GM18507 (cell line): ENCODE measurements around the gene WDR90.
A peak's percentile ranks its signal among the peaks of the same experiment; 100 is the strongest.

Source experiments
- DNase-seq: peaks from one replicate; pipeline ENCODE4 v3.0.0; 2011; ENCODE audit warnings: low read depth; ENCODE audit not compliant: insufficient read length; ENCODE audit errors: extremely low spot score
- FAIRE-seq: peaks from 2 replicates; lab custom pipeline; 2011; peaks lifted over from hg19 to GRCh38; lab: Jason Lieb, UNC

The WDR90 gene

DNA sequence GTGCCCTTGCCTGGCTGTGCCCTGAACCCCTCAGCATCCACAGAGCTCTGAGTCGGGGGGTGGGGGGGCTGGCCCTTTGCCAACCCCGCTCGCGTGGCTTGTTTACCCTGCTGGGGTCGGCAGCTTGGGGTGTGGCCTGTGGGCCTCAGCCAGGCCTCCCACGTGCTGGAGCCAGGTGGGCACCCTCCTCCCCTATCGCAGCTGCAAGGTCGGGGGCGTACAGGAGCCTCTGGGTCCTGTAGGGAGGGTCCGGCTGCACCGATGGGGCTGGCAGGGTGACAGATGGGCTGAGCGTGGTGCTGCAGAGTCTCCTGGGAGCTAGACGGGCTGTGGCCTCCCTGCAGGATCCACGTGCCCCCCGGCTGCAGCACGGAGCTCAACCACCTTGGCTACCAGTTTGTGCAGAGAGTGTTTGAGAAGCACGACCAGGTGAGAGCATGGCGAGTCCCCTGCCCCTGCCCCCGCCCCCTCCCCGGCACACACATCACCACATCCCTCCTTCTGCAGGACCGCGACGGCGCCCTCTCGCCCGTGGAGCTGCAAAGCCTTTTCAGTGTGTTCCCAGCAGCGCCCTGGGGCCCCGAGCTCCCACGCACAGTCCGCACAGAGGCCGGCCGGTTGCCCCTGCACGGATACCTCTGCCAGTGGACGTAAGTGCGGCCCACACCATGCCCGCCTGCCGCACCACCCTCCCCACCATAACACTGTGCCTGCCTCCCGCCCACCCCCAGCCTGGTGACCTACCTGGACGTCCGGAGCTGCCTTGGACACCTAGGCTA is 22.4 kb downstream of the WDR90 start:
- no peak for FAIRE-seq
- DNase-seq, result no peak

DNA sequence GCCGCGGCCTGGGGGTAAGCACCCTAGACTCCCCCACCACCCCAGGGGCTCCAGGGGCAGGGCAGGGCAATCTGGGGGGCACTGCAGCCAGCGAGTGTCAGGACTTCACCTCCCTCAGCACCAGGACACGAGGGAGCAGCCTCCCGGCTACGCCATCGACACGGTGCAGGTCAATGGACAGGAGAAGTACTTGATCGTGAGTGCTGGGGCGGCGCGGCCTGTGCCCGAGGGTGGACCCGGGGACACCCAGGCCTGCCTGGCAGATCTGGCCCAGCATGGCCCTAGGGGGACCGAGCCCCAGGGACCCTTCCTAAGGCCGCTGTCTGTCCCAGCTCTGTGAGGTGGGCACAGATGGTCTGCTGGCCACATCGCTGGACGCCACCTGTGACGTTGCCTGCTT is 23.2 kb downstream of the WDR90 start:
- no peak for FAIRE-seq
- DNase-seq, result no peak

DNA sequence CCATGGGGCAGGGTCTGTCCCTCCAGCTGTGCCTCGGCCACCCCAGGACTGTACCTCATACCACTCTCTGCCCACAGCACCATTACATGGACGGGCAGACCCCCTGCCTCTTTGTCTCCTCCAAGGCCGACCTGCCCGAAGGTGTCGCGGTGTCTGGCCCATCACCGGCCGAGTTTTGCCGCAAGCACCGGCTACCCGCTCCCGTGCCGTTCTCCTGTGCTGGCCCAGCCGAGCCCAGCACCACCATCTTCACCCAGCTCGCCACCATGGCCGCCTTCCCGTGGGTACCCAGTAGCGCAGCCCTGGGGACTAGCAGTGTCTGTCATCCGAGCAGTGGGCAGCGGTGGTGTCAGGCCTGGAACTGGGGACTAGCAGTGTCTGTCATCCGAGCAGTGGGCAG is 23.7 kb downstream of the WDR90 start:
- DNase-seq (no peak), FAIRE-seq (no peak)

DNA sequence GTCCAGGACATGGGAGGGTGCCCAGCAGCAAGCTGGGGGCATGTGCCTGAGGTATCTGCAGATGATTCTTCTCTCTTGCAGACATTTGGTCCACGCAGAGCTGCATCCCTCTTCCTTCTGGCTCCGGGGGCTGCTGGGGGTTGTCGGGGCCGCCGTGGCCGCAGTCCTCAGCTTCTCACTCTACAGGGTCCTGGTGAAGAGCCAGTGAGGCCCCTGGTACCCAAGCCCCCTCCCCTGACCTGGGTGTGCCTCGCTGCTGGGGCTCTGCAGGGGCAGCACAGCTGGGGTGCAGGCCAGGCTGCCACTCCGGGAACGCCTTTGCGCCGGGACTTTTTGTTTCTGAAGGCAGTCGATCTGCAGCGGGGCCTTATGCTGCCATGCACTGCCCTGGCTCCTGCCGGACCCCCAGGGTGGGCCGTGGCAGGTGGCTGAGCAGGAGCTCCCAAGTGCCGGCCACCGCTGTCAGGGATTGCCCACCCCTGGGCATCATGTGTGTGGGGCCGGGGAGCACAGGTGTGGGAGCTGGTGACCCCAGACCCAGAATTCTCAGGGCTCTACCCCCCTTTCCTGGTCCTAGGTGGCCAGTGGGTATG is 24.3 kb downstream of the WDR90 start:
- FAIRE-seq (no peak), DNase-seq (no peak)

DNA sequence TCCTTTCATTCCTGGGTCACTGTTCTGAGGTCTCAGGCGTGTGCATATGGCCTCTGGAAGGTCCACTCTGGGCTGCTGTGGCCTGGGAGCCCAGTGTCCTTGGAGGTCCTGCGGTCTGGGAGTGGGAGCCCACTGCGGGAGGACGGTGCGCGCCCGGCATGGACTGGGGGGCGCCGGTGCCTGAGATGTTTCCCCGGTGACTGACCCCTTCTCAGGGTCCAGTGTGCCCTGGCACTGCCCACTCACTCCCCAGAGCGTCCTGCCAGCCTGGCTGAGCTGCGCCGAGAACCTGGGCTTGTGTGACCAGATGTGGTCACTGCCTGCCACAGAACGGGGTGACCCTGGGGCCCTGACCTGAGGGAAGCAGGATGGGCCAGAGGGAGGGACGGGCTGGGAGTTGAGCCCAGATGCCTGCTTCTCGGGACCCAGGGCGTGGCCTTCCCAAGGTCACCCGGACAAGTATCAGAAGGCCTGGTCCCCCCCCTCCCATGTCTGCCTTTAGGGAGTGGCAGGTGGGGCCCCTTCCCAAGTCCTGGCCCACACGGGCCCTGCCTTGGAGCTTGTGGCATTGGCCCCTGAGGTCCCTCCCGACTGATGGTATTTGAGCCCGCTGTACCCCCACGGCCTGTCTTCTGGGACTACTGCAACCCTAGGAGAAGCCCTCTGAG is 25.2 kb downstream of the WDR90 start:
- FAIRE-seq (no peak), DNase-seq (no peak)

- no peak for DNase-seq
These were observed 26.1 kb downstream of the WDR90 start, which contains the start of gene RHBDL1 for GRCh38 chr16:674968-675883. RHBDL1 (plus strand) TSS chr16:675671; CDS start chr16:675791, 120 bp downstream.

GRCh38 chr16:675884-676564 is 26.9 kb downstream of the WDR90 start:
- FAIRE-seq (no peak), DNase-seq (no peak)

More at GRCh38 chr16:674968-675883, 26.1 kb downstream of the WDR90 start, which contains the start of gene RHBDL1:
- no peak for FAIRE-seq

DNA sequence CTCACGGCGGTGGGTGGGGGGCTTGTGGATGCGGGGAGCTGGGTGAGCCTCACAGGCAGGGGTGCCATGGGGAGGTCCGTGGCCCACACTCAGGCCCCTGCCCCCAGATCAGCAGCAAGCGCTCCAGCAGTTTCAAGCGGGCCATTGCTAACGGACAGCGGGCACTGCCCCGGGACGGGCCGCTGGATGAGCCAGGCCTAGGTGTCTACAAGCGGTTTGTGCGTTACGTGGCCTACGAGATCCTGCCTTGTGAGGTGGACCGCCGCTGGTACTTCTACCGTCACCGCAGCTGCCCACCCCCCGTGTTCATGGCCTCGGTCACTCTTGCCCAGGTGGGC is 27.4 kb downstream of the WDR90 start:
- FAIRE-seq (no peak), DNase-seq (no peak)

DNA sequence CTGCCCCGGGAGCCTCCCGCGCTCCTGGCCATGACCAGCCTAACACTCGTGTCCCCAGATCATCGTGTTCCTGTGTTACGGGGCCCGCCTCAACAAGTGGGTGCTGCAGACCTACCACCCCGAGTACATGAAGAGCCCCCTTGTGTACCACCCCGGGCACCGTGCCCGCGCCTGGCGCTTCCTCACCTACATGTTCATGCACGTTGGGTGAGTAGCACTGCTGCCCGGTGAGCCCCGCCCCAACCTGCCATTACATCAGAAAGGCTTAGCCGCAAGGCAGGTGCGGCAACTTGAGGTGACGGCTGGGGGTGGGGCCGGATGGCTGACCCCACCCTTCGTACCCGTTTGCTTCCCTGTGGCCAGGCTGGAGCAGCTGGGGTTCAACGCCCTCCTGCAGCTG is 27.7 kb downstream of the WDR90 start:
- no peak for DNase-seq
- no peak for FAIRE-seq

DNA sequence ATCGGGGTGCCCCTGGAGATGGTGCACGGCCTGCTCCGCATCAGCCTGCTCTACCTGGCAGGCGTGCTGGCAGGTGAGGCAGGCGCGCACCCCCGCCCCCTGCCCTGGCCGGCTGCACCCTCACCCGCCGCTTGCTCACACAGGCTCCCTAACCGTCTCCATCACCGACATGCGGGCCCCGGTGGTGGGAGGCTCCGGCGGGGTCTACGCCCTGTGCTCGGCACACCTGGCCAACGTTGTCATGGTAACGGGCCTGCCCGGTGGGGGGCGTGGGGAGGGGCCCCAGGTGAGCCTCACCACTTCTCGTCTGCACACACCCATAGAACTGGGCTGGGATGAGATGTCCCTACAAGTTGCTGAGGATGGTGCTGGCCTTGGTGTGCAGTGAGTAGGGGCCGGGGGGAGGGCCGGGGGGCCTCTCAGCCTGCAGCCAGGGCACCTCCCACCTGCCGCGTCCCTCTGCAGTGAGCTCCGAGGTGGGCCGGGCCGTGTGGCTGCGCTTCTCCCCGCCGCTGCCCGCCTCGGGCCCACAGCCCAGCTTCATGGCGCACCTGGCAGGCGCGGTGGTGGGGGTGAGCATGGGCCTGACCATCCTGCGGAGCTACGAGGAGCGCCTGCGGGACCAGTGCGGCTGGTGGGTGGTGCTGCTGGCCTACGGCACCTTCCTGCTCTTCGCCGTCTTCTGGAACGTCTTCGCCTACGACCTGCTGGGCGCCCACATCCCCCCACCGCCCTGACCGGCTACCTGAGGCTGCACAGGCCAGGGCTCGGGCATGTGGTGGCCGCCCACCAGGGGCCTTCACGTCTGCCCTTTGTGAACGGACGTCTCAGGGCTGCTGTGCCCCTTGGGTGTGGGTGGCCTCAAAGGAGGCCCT is 28.4 kb downstream of the WDR90 start:
- DNase-seq, result no peak
- FAIRE-seq, result no peak

DNA sequence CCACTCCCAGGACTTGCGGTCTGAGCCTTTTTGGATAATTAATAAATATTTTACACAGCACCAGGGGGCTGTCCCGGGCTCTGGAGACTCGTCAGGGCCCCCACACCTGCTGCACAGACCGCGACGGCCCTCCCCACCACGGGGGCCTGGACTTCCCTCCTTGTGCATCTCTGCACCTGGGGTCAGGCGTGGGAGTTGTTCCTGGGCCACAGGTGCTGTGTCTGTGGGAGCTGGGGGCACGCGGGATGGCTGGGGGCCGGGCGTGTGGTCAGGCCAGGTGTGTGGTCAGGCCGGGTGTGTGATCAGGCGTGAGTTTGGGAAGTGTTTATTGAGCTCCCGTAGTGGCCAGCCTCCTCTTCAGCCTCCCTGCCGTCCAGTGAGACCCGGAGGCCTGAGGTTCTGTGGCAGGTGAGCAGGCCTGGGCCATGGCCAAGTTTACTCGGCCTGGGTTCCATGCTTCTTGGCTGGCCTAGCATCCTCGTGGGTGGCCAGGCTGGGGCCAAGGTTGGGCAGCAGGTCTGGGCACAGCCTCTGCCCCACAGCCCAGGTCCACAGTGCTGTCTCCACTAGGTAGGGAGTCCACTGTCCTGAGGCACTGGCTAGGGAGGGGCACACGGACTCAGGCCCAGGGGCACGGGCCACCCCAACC is 29.2 kb downstream of the WDR90 start:
- FAIRE-seq, result no peak
- DNase-seq, result no peak

GRCh38 chr16:678858-679813 is 30.0 kb downstream of the WDR90 start:
- DNase-seq, result no peak
- FAIRE-seq, result no peak

- FAIRE-seq, result peak; percentile 73
These were observed 30.9 kb downstream of the WDR90 start, which contains the start of gene STUB1 for GRCh38 chr16:679814-680624. STUB1 (plus strand) TSS chr16:680410; CDS start chr16:680526, 116 bp downstream.

DNA sequence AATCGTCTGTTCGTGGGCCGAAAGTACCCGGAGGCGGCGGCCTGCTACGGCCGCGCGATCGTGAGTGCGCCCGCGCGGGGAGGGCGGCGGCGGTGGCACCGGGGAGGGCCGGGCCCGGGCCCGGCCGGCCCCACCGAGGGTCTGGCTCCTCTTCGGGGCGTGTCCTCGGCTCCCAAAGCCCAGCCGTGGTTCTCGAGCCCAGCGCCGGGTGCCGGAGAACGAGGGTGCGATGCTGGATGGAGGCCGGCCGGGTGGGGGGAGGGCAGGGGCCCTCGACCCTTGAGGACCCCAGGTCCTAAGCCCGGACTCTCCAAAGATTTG is 31.4 kb downstream of the WDR90 start:
- no peak for DNase-seq
- no peak for FAIRE-seq

More at GRCh38 chr16:679814-680624, 30.9 kb downstream of the WDR90 start, which contains the start of gene STUB1:
- DNase-seq, result peak; percentile 62

GRCh38 chr16:680967-681745 is 32.0 kb downstream of the WDR90 start:
- DNase-seq (no peak), FAIRE-seq (peak; percentile 54)
